ENCODE data around the gene SLC44A3.

- peak; percentile 84 to 97 (median 92) for TF ChIP-seq CTCF (IDR thresholded peaks at IDR 0.05 in 8 of 11, conservative IDR thresholded peaks at IDR 0.05 in 3 of 11)
- peak in 2 of 3 donors; percentile 50 to 61 for TF ChIP-seq POLR2AphosphoS5 (IDR thresholded peaks at IDR 0.05)
Measured at GRCh38 chr1:94854458-94855306, 34.5 kb downstream of the SLC44A3 start.

Measured in spleen (tissue), 7 donors.